OCI-M2 (cell line): ENCODE data around the gene UVSSA.

ENCODE experiments used
- DNase-seq: peaks from one replicate; lab custom pipeline; 2025; ENCODE audit not compliant: unreplicated experiment; lab: John Stamatoyannopoulos, UW

Gene UVSSA

DNA sequence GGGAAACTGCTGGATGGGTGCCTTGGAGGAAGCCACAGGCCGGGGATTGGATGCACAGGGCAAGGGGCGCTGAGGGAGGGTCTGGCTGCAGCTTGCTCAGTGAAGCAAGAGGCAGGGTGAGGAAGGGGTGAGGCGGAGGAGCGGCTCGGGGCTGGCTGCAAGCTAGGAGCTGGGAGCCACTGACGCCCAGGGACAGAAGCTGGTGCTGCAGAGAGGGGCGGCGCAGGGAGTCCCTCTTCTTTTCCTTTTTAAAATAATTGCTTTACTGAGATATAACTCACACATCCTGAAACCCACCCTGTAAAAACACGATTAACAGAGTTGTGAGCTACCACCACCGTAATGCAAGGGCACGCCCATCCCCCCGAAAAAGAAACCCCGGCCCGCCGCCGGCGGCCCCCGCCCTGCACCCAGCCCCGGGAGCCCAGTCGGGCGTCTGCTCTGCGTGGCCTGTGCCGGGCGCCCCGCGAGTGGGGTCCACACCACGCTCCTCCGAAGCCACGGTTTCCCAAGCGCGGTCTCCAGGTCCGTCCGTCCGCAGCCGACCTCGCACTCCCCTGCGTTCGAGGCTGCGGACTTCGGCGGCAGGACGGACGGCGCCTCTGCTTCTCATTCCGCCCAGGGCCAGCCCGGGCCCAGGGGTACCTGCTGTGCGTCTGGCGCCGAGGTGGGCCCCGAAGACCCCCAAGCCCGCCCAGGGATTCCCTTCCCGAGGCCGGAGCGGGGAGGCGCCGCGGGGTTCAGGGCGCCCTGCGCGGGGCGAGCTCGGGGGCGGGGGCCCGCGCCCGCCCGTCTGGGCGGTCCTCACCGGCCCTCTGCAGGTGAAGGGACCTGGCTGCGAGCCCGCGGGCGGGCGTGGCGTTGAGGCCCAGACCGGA lies 866 bp upstream of the UVSSA start:
- DNase-seq = no peak

DNA sequence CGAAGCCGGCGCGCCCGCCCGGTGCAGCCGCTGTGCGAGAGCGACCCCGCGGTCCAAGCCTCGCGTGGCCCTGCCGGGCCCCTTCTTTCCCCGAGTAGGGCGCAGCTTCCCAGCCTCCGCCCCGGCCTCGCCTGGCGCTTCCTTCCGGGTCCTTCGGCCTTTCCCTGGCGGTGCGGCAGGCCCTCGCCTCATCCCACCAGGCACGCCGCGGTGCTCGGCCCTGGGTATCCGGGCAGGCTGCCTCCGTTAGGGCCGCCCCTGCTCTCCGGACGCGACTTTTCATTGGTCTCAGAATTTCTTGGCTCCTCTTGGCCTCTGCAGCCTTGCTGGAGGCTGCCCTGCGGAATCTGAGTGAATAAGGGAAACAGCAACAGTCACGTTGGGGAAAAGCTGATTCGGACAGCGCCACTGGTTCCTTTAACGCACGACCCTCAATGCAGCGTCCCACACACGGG lies 429 bp downstream of the UVSSA start:
- no peak for DNase-seq

GRCh38 chr4:1348014-1348513 lies 1.1 kb downstream of the UVSSA start:
- DNase-seq = no peak

GRCh38 chr4:1348746-1349145 lies 1.7 kb downstream of the UVSSA start:
- no peak for DNase-seq

GRCh38 chr4:1349359-1350168 lies 2.6 kb downstream of the UVSSA start:
- DNase-seq = no peak

DNA sequence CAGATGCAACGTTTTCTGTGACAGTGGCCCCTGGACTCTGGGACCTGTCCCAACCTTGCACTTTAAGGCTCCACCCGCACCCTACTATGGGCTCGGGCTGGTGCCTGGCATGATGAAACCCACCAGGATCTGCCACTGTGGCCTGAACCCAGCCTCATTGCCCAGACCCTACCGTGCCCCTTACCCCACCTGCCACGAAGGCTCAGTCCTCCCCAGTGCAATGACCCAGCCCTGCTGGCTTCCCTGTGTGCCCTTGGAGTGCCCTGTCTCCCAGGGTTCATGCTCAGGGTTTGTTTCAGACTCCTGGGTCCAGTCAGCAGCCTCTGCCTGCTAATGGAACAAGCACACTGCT lies 3.1 kb downstream of the UVSSA start:
- DNase-seq = no peak

DNA sequence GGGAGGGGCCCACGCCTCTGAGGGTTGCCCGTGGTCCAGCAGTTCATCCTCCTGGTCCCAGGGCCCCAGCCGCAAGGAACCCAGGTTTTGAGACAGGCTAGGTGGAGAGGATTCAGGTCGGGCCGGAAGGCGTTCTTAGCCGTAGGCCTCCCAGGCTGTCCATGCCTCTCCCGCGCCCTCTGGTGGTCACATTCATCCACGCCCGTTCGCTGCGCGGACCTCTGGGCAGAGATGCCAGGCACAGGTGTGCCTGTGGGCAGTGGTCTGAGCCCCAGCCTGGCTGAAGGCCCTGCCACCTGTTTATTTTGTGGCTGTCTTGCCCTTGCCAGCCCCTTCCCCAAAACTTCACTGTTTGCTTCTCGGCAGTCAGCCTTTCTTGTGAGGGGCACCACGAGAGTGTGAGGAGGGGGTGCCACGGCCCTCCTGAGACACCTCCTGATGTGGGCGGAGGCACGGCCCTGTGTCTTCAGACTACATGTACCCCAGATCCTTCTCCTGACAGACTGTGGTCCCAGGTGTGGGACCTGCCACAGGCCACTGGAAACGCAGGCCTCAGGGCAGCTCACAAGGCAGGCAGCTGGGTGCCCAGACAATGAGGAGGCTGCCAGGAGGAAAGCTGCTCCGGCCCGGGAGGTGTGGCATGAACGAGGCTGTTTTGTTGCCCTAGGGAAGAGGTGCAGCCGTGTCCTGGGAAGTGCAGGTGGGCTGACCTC lies 5.0 kb downstream of the UVSSA start:
- DNase-seq = no peak

GRCh38 chr4:1352567-1352900 lies 5.5 kb downstream of the UVSSA start:
- DNase-seq = no peak

- no peak for DNase-seq
Observed at GRCh38 chr4:1353186-1354055, 6.4 kb downstream of the UVSSA start.

- no peak for DNase-seq
Observed at GRCh38 chr4:1354136-1354982, 7.4 kb downstream of the UVSSA start.

DNA sequence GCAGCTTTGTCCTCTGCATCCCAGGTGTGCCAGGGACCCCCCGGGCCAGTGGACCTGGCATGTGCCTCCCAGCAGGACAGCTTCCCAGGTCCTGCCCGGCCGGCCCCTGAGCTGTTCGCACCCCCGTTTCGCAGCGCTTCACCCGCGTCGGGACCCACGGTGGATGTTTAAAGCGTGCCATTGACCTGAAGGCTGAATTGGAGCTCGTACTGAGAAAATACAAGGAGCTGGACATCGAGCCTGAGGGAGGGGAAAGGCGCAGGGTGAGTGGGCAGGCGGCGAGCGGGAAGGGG lies 7.9 kb downstream of the UVSSA start:
- no peak for DNase-seq

DNA sequence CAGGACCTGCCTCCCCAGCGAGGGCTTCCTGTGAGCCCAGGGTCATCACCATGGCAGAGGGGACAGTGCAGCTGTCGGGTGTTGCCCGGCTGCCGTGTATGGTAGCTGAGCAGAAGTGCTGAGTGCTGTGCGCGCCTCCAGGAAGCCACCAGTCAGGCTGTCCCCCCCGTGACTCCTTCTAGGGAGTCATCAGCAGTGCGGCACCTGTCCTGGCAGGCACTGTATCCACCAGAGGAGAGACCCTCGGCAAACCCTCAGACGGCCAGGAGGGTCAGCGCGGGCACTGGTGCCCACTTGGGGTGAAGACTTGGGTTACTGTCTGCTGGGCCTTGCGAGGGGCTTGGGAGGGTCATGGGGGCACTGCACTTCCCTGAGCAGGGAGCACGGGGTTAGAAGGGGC lies 8.4 kb downstream of the UVSSA start:
- DNase-seq = no peak

- DNase-seq = no peak
Observed at GRCh38 chr4:1356181-1356998, 9.4 kb downstream of the UVSSA start.

DNA sequence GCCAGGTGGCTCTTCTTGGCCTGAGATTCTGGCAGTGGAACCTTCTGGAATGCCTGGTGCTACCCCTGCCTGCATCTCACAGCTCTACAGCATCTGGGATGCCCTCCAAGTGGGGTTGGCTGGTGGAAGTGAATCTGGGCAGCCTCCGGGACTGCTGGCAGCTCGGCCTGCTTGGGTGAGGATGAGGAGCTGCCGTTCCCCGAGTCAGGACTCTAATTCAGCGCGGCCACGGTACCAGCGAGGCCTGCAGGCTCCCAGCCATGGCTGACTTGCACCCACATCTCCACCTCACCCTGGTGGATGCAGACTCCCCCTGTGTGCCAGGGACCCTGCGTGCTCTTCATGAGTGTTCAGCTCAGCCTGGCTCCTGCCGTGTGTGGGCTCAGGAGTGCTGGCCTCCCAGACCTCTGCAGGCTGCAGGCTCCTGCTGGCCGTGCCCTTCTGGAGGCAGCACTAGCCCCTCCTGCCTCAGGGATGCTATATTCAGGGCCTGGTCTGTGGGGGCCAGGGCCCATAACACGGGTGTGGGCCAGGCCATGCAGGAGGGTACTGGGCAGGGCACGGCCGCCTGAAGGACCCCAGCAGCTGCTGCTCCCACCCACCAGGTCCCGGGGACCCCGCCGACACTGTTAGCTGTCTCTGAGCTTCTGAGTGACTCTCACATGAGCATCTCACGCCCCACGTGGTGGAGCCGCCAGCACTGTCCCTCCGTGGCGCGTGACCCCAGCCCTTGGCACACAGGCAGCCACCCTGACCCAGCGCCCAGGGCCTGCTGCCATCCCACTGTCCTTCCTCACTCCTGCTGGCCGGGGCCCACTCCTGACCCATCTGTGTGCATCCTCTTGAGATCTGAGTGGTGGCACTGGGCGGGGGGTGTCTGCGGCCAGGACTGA lies 10.6 kb downstream of the UVSSA start:
- no peak for DNase-seq

DNA sequence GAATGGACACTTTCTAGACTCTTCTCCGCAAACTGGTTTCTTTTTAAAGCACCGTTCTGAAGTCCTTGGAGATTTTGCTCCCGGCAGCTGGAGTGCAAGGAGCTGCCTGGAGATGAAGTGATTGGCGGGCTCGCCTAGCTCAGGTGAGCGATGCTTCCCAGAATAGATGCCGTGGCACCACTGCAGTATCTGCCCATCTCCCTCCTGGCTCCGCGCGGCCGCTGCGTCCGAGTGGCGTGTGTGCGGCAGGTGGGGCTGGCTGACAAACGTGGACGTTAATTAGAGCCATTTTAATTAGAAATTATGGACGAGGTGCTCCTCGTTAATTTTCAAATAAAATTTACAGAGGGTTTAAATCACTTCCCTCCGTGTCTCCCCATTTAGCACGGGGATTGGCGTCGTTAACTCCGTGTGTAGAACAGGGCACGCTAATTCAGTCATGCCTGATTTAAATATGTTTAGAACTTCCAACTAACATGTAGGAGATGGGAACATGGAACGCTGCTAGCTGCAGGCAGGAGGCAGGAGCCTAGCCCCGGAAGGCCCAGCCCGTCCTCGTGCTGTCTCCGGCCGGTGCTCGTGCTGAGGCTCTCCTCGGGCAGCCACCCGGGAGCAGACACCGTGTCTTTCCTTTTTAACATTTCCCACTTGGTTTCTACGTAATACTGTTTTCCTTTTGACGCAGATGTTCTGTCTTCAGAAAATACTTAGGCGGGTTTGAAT lies 11.6 kb downstream of the UVSSA start:
- no peak for DNase-seq

DNA sequence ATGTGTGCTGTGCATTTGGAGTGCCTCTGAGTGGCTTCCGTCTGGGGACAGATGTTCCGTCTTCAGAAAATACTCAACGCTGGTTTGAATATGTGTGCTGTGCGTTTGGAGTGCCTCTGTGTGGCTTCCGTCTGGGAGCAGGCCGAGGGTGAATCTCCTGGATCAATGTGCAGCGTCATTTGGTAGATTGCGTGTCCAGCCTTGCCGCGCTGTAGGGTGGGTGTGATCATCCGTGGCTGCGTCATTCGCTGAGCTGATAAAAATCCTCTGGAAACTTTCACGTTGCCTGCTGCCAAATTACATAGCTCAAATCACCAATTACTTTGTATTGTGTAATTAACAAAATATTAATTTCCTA lies 12.1 kb downstream of the UVSSA start:
- no peak for DNase-seq

- DNase-seq = no peak
Observed at GRCh38 chr4:1359976-1360375, 13.0 kb downstream of the UVSSA start.
